Measurements from ENCODE around the gene TULP3. TPM values are rescaled to one million over a fixed set of nuclear protein-coding genes. Genes with fewer than 3 reads are reported as not detected.
"Not testable (repeated sequence)": the region's sequence is repeated elsewhere in the genome, so short reads cannot be mapped to it uniquely, and the experiment has no call there.

The TULP3 gene
- total and polyA plus RNA-seq, 3 donors from 2014 or later: 20.5 to 29.2 (median 26.5) TPM

DNA sequence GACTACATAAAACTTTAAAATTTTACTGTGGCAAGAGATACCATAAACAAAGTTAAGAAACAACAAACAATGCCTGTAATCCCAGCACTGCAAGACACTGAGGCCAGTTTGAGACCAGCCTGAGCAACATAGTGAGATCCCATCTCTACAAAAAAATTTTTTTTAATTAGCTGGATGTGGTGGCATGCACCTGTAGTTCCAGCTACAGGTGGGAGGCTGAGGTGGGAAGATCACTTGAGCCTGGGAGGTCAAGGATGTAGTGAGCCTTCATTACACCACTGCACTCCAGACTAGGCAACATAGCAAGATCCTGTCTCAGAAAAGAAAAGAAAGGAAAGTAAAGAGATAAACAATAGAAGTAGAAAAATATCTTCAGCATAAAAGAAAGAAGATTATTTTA, 30.5 kb upstream of the TULP3 start:
- H3K9me3 ChIP-seq: no peaks in the 10 kb centered on the region
- H3K4me3 ChIP-seq: no peak overlapping the region
- no peak overlapping the region for H3K27ac ChIP-seq
- no peak for DNase-seq
- H3K36me3 ChIP-seq (ENCODE audit: low read depth, missing control alignments): no peaks in the 10 kb centered on the region
- intact Hi-C loops (cut with DNase I; ENCODE audit: low total_unique reads): no loop called here
- TF ChIP-seq POLR2A (IDR thresholded peaks at IDR 0.05): no peak
- TF ChIP-seq, protein P1, sequence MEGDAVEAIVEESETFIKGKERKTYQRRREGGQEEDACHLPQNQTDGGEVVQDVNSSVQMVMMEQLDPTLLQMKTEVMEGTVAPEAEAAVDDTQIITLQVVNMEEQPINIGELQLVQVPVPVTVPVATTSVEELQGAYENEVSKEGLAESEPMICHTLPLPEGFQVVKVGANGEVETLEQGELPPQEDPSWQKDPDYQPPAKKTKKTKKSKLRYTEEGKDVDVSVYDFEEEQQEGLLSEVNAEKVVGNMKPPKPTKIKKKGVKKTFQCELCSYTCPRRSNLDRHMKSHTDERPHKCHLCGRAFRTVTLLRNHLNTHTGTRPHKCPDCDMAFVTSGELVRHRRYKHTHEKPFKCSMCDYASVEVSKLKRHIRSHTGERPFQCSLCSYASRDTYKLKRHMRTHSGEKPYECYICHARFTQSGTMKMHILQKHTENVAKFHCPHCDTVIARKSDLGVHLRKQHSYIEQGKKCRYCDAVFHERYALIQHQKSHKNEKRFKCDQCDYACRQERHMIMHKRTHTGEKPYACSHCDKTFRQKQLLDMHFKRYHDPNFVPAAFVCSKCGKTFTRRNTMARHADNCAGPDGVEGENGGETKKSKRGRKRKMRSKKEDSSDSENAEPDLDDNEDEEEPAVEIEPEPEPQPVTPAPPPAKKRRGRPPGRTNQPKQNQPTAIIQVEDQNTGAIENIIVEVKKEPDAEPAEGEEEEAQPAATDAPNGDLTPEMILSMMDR (IDR thresholded peaks at IDR 0.05): no peak
- H3K27me3 ChIP-seq: no peaks in the 10 kb centered on the region
- H3K4me1 ChIP-seq: peaks cover 7% of the 10 kb centered on the region

GRCh38 chr12:2862876-2863275, 27.8 kb upstream of the TULP3 start:
- DNase-seq: no peak
- Histone ChIP-seq H3K4me1 (peaks cover 7% of the 10 kb centered on the region), H3K27me3 (no peaks in the 10 kb centered on the region), H3K4me3 (no peak overlapping the region), H3K36me3 (ENCODE audit: low read depth, missing control alignments) (no peaks in the 10 kb centered on the region), H3K27ac (no peak overlapping the region), H3K9me3 (no peaks in the 10 kb centered on the region)
- intact Hi-C loops (cut with DNase I; ENCODE audit: low total_unique reads): no loop called here
- WGBS, 2 donors: 88 to 89% methylated on average over 7 of the region's 7 CpGs
- TF ChIP-seq POLR2A (IDR thresholded peaks at IDR 0.05): no peak
- TF ChIP-seq, protein P1 (IDR thresholded peaks at IDR 0.05): no peak

- DNase-seq; intact Hi-C loops (cut with DNase I; ENCODE audit: low total_unique reads); H3K4me3 ChIP-seq; H3K4me1 ChIP-seq; H3K27ac ChIP-seq; H3K36me3 ChIP-seq (ENCODE audit: low read depth, missing control alignments); H3K27me3 ChIP-seq; H3K9me3 ChIP-seq: not testable (repeated sequence)
- WGBS, 2 donors: 89 to 96% methylated on average over 7 of the region's 7 CpGs
Observed at GRCh38 chr12:2863402-2863801, 27.3 kb upstream of the TULP3 start.

DNA sequence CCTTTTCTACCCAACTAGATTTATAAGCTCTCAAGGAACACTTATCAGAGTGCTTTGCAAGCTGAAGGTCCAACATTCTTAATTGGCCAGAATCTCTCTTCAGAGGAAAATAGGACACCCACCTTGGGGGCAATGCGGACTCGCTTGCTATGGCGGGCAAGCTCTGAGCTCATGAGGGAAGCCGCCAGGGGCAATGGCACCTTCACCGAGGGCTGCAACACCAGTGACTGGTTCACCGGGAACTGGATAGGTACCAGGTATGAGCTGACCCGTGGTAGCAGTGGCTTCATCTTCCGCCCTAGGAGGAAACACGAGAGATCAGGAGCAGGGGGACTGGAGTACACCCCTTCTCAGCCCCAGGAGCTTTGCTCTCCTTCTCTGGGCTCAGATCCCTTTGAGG, 26.5 kb upstream of the TULP3 start:
- 97% methylated on average over 5 to 9 of the region's 9 CpGs for WGBS, 2 donors
- TF ChIP-seq, protein P1 (IDR thresholded peaks at IDR 0.05): no peak
- TF ChIP-seq POLR2A (IDR thresholded peaks at IDR 0.05): no peak
- Histone ChIP-seq H3K36me3 (ENCODE audit: low read depth, missing control alignments) (no peaks in the 10 kb centered on the region), H3K27ac (no peak overlapping the region), H3K27me3 (no peaks in the 10 kb centered on the region), H3K4me3 (no peak overlapping the region), H3K9me3 (no peaks in the 10 kb centered on the region), H3K4me1 (no peaks in the 10 kb centered on the region)
- DNase-seq: no peak
- intact Hi-C loops (cut with DNase I; ENCODE audit: low total_unique reads): no loop called here

DNA sequence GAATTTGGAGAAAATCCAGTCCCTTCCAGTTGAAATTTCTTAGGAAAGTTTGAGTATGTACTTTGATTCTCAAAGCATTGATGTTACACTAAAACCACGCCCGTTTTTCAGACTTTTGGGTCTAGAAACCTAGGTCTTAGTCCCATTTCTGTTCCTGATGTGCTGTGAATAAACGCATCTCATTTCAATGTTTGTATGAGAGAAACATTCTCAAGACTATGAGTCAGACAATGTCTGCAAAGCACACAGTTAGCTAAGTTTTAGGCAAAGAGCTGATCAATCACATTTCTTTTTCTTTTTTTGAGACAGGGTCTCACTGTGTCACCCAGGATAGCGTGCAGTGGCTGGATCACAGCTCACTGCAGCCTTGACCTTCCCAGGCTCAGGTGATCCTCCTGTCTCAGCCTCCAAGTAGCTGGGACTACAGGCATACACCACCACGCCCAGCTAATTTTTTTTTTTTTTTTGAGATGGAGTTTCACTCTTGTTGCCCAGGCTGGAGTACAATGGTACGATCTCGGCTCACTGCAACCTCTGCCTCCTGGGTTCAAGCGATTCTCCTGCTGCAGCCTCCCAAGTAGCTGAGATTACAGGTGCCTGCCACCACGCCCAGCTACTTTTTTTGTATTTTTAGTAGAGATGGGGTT, 21.6 kb upstream of the TULP3 start:
- 89 to 93% methylated on average over 9 of the region's 9 CpGs for WGBS, 2 donors
- intact Hi-C loops (cut with DNase I; ENCODE audit: low total_unique reads); H3K9me3 ChIP-seq; H3K27me3 ChIP-seq; DNase-seq; H3K27ac ChIP-seq; H3K4me1 ChIP-seq; H3K4me3 ChIP-seq; H3K36me3 ChIP-seq (ENCODE audit: low read depth, missing control alignments): not testable (repeated sequence)

GRCh38 chr12:2876431-2877046, 14.2 kb upstream of the TULP3 start:
- Histone ChIP-seq H3K36me3 (ENCODE audit: low read depth, missing control alignments) (no peaks in the 10 kb centered on the region), H3K27me3 (no peaks in the 10 kb centered on the region), H3K4me1 (peaks cover 11% of the 10 kb centered on the region), H3K9me3 (no peaks in the 10 kb centered on the region), H3K27ac (peak overlapping the region; percentile 87 to 89), H3K4me3 (peak overlapping the region; percentile 80 to 85)
- no peak for TF ChIP-seq POLR2A (IDR thresholded peaks at IDR 0.05)
- TF ChIP-seq, protein P1 (IDR thresholded peaks at IDR 0.05): no peak
- no peak for DNase-seq
- intact Hi-C loops (cut with DNase I; ENCODE audit: low total_unique reads): no loop called here
- 5 to 13% methylated on average over 10 to 27 of the region's 38 CpGs for WGBS, 2 donors
